Endothelial cell (in vitro differentiated cells): ENCODE data around the gene CASK. TPM values are rescaled to one million over a fixed set of nuclear protein-coding genes. Genes with fewer than 3 reads are reported as not detected.

Experiments
- DNase-seq: peaks from one replicate; pipeline ENCODE4 v3.0.0; 2021; ENCODE audit warnings: low spot score
- H3K27ac Mint-ChIP-seq: one replicate; pipeline ENCODE4 v1.8.0; 2021; ENCODE audit warnings: mixed read lengths, inconsistent platforms; ENCODE audit not compliant: unreplicated experiment
- H3K27me3 Mint-ChIP-seq: one replicate; pipeline ENCODE4 v1.8.0; 2021; ENCODE audit warnings: mild to moderate bottlenecking, moderate library complexity, mixed read lengths, inconsistent platforms; ENCODE audit not compliant: unreplicated experiment
- H3K36me3 Mint-ChIP-seq: one replicate; pipeline ENCODE4 v1.8.0; 2021; ENCODE audit warnings: mild to moderate bottlenecking, low read depth, mixed read lengths, inconsistent platforms; ENCODE audit not compliant: unreplicated experiment
- H3K4me1 Mint-ChIP-seq: one replicate; pipeline ENCODE4 v1.8.0; 2021; ENCODE audit warnings: mild to moderate bottlenecking, mixed read lengths, inconsistent platforms; ENCODE audit not compliant: unreplicated experiment
- H3K4me3 Mint-ChIP-seq: one replicate; pipeline ENCODE4 v1.8.0; 2021; ENCODE audit warnings: mild to moderate bottlenecking, mixed read lengths, inconsistent platforms; ENCODE audit not compliant: unreplicated experiment
- H3K9me3 Mint-ChIP-seq: one replicate; pipeline ENCODE4 v1.8.0; 2021; ENCODE audit warnings: mixed read lengths, inconsistent platforms; ENCODE audit not compliant: unreplicated experiment
- CTCF ChIP-seq: fragments of 200-600 bp; sonication (generic); IDR thresholded peaks from one replicate; pipeline ENCODE4 v1.5.0; 2021; ENCODE audit warnings: antibody characterized with exemption; ENCODE audit not compliant: unreplicated experiment
- total RNA-seq: library from RNA; stranded (reverse); fragmentation: NEBNext Ultra II Directional; extraction: Animal tissue kit (Norgen Biotek cat#: 25700); gene quantifications from one replicate; pipeline ENCODE4 v1.2.1, GENCODE V29; 2021; ENCODE audit not compliant: unreplicated experiment

CASK gene
- total RNA-seq, 1 donor from 2014 or later, result 62.5 TPM

GRCh38 chrX:41946235-41946634 is 22.9 kb upstream of the CASK start:
- DNase-seq, result no peak
- no peak overlapping the region for H3K27ac Mint-ChIP-seq
- H3K36me3 Mint-ChIP-seq, result no peaks in the 10 kb centered on the region
- H3K4me1 Mint-ChIP-seq, result peaks cover 4% of the 10 kb centered on the region
- no peak for TF ChIP-seq CTCF
- H3K9me3 Mint-ChIP-seq, result no peaks in the 10 kb centered on the region
- no peak overlapping the region for H3K4me3 Mint-ChIP-seq
- H3K27me3 Mint-ChIP-seq, result peaks cover 2% of the 10 kb centered on the region

- H3K36me3 Mint-ChIP-seq, result no peaks in the 10 kb centered on the region
- TF ChIP-seq CTCF, result no peak
Observed at GRCh38 chrX:41935832-41936231, 12.5 kb upstream of the CASK start.

GRCh38 chrX:41933546-41933945 is 10.2 kb upstream of the CASK start:
- no peaks in the 10 kb centered on the region for H3K4me1 Mint-ChIP-seq
- no peaks in the 10 kb centered on the region for H3K36me3 Mint-ChIP-seq
- TF ChIP-seq CTCF, result no peak
- peaks cover 3% of the 10 kb centered on the region for H3K27me3 Mint-ChIP-seq
- no peak for DNase-seq
- no peaks in the 10 kb centered on the region for H3K9me3 Mint-ChIP-seq
- no peak overlapping the region for H3K27ac Mint-ChIP-seq
- H3K4me3 Mint-ChIP-seq, result no peak overlapping the region

More at GRCh38 chrX:41935832-41936231, 12.5 kb upstream of the CASK start:
- H3K9me3 Mint-ChIP-seq, result no peaks in the 10 kb centered on the region
- no peaks in the 10 kb centered on the region for H3K4me1 Mint-ChIP-seq
- H3K27ac Mint-ChIP-seq, result no peak overlapping the region
- DNase-seq, result no peak
- H3K4me3 Mint-ChIP-seq, result no peak overlapping the region
- peaks cover 3% of the 10 kb centered on the region for H3K27me3 Mint-ChIP-seq

GRCh38 chrX:41932885-41933284 is 9.5 kb upstream of the CASK start:
- Mint-ChIP-seq H3K27ac (no peak overlapping the region), H3K36me3 (no peaks in the 10 kb centered on the region), H3K27me3 (peaks cover 3% of the 10 kb centered on the region), H3K9me3 (no peaks in the 10 kb centered on the region), H3K4me3 (no peak overlapping the region), H3K4me1 (no peaks in the 10 kb centered on the region)
- TF ChIP-seq CTCF, result no peak
- no peak for DNase-seq

GRCh38 chrX:41931591-41931990 is 8.2 kb upstream of the CASK start:
- no peaks in the 10 kb centered on the region for H3K4me1 Mint-ChIP-seq
- peaks cover 3% of the 10 kb centered on the region for H3K27me3 Mint-ChIP-seq
- H3K9me3 Mint-ChIP-seq, result no peaks in the 10 kb centered on the region
- DNase-seq, result no peak
- no peak overlapping the region for H3K4me3 Mint-ChIP-seq
- no peak for TF ChIP-seq CTCF
- no peak overlapping the region for H3K27ac Mint-ChIP-seq
- no peaks in the 10 kb centered on the region for H3K36me3 Mint-ChIP-seq
